AG04449 (cell line): ENCODE data around the gene RGS6.

Experiments used
- CTCF ChIA-PET: fragments of 350-600 bp; formaldehyde crosslinking; extraction: SDS; loops from one replicate; lab custom pipeline; 2021; ENCODE audit warnings: antibody characterized with exemption; lab: Yijun Ruan, JAX
- POLR2A ChIA-PET: fragments of 400-600, 350-600 bp; formaldehyde crosslinking; extraction: SDS; loops from one replicate; lab custom pipeline; 2020; ENCODE audit warnings: antibody characterized with exemption, inconsistent platforms; lab: Yijun Ruan, JAX
- DNase-seq: peaks from one replicate; pipeline ENCODE4 v3.0.0-alpha.2; 2010; ENCODE audit warnings: low read depth, low spot score
- H3K4me3 ChIP-seq: 2 replicates; pipeline ENCODE4 v1.5.1; 2011; ENCODE audit warnings: low read depth, mild to moderate bottlenecking, control low read depth, low read length
- CTCF ChIP-seq: IDR thresholded peaks from one replicate; pipeline ENCODE4 v1.5.1; 2011; ENCODE audit warnings: mild to moderate bottlenecking, moderate library complexity, low read length, control low read depth, inconsistent platforms; ENCODE audit not compliant: insufficient read depth; ENCODE audit errors: missing control alignments

The RGS6 gene

DNA sequence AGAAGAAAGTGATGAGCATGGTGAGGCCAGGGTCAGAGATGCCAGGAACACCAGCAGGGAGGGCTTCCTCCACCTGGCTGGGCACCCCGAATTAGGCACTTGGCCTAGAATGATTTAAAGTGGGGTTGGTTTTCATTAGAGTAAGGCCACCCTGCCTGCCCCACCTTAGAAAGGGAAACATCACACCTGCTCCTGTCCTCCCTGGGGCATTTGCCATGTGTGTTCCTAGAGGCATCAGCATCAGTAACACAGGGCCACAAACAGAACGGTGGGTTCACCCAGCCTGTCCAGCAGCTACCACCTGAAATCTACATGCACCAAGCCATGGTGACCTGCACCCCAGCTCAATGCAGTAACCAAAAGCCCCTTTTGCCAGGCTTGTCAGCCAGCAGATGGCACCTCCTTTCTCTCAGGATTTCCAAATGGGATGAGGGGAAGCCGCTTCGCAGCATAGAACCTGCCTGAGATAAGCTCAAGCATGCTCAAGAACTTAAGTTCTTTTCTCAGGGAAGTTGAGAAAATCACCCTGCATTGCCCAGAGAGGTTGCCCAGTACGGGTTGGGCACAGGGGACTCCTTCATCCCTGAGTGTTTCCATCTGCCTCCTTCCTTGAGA, 622.9 kb downstream of the RGS6 start:
- no peak for TF ChIP-seq CTCF
- no peak overlapping the region for H3K4me3 ChIP-seq
- no peak for DNase-seq
- ChIA-PET CTCF (interaction anchor here (1.0 to 3.9 kb wide), 4 partner anchors 29 to 350 kb away, joined by 3 to 12 read pairs (median 4); no protein-coding TSS in a partner anchor), POLR2A (no interaction called here)

GRCh38 chr14:72555609-72556000, 623.4 kb downstream of the RGS6 start:
- H3K4me3 ChIP-seq, result no peak overlapping the region
- TF ChIP-seq CTCF, result no peak
- no peak for DNase-seq
- POLR2A ChIA-PET, result no interaction called here
- CTCF ChIA-PET, result interaction anchor here (1.1 to 3.9 kb wide), 2 partner anchors 30 to 349 kb away, joined by 3 to 12 read pairs; no protein-coding TSS in a partner anchor

- no peak for TF ChIP-seq CTCF
- ChIA-PET CTCF (no interaction called here), POLR2A (interaction anchor here (0.6 kb wide), 1 partner anchor 179 kb away, joined by 3 read pairs; no protein-coding TSS in a partner anchor)
- no peak overlapping the region for H3K4me3 ChIP-seq
- no peak for DNase-seq
Observed at GRCh38 chr14:72557671-72558070, 625.4 kb downstream of the RGS6 start.

GRCh38 chr14:72558721-72559120, 626.5 kb downstream of the RGS6 start:
- H3K4me3 ChIP-seq, result no peak overlapping the region
- CTCF ChIA-PET, result interaction anchor here (1.4 to 2.1 kb wide), 3 partner anchors 9 to 45 kb away, joined by 4 to 8 read pairs (median 7); no protein-coding TSS in a partner anchor
- no peak for DNase-seq
- no peak for TF ChIP-seq CTCF
- POLR2A ChIA-PET, result interaction anchor here (0.7 to 1.0 kb wide), 2 partner anchors 14 to 50 kb away, joined by 3 read pairs; no protein-coding TSS in a partner anchor

GRCh38 chr14:72559202-72559601, 627.0 kb downstream of the RGS6 start:
- ChIA-PET POLR2A (interaction anchor here (1.0 kb wide), 1 partner anchor 49 kb away, joined by 3 read pairs; no protein-coding TSS in a partner anchor), CTCF (interaction anchor here (1.2 to 2.1 kb wide), 4 partner anchors 10 to 390 kb away, joined by 3 to 8 read pairs (median 6); no protein-coding TSS in a partner anchor)
- DNase-seq, result no peak
- H3K4me3 ChIP-seq, result no peak overlapping the region
- TF ChIP-seq CTCF, result no peak

GRCh38 chr14:72559669-72560255, 627.5 kb downstream of the RGS6 start:
- H3K4me3 ChIP-seq, result no peak overlapping the region
- ChIA-PET POLR2A (no interaction called here), CTCF (interaction anchor here (1.2 to 2.1 kb wide), 4 partner anchors 10 to 389 kb away, joined by 3 to 8 read pairs (median 6); no protein-coding TSS in a partner anchor)
- TF ChIP-seq CTCF, result no peak
- DNase-seq, result no peak
